CD4-positive, alpha-beta T cell treated with Interferon gamma for 1 hour (primary cell): ENCODE results near the gene BCAR1.

ENCODE experiments used
- DNase-seq: peaks from one replicate; pipeline ENCODE4 v3.0.0-alpha.2; 2020

The BCAR1 gene

DNA sequence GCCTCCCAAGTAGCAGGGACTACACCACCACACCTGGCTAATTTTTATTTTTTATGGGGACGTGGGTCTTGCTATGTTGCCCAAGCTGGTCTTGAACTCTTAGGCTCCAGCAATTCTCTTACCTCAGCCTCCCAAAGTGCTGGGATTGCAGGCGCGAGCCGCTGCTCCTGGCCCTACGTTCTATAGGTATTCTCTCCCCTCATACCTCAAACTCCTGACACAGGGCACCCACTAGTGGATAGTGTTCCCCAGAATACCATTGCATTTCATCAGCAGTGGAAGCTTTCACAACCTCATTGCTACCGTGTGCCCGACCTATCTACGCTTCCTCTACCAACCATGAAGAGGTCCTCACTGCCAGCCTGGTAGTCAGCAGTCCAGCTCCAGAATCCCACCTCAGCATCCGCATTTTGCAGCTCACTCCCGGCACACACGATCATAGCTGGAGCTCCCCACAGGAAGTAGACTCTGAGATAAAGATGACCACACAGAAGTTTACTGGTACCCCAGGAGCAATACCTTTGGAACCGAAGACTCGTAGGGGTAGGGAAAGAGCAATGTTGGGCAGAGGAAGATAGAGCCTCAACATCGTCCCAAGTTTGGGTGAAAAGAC is 53.8 kb downstream of the BCAR1 start:
- DNase-seq: no peak

DNA sequence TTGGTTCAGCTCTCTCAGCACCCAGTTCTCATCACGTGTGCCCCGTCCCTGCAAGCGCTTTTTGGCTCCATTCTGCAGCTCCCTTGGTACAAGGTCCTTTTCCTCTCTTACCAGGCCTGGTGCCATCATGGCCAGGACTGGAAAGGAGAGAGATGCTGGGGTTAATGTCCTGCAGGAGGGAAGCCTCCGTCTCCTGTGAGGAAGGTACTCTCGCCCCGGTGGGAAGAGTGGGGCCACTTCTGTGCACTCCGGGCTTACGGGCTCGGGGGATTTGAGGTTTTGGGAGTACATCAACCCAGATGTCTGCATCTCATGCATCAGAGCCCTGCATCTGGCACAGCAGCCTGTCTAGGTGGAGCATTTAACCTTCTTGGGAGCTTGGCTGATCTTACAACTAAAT is 54.6 kb downstream of the BCAR1 start:
- DNase-seq: no peak

DNA sequence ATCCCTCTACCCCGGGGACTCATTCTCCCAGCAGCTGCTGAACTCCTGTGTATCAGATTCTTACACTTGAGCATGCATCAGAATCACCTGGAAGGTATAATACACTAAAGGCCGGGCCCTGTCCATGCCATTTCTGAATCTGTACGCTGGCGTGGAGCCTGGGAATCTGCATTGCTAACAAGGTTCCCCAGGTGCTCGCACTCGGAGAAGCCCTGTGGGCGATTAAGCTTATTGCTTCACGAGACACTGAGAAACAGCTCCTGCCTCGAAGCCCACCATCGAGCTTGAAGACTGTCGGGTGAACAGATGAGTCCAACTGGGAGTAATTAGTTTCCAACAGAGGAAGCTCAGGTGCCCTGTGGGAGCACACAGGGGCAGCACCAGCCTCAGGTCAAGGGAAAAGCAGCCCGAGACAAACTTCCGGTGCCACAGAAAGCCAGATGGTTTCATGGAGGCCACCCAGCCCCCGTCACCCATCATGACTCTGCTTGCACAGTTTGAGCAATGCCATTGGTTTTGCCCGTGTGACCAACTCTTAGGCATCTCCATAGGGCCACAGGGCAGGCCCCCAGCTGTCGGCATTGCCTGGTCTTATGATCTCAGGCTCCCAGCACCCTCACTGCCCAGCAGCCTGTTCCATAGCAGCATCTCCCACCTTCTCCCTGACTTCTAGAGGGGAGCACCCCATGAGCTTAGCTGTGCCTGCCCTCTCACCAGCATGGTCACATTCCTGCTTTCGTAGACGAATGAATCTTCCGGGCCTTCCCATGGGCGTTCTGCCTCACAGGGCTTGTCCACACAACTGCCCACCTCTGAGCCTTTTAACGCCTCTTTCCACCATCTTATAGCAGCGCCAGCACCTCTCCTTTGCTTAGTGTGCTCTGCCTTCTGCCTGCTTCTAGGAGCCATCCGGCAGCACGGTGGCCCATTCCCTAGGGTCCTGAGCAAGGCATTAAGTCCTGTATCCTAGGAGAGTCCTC is 55.3 kb downstream of the BCAR1 start:
- no peak for DNase-seq

DNA sequence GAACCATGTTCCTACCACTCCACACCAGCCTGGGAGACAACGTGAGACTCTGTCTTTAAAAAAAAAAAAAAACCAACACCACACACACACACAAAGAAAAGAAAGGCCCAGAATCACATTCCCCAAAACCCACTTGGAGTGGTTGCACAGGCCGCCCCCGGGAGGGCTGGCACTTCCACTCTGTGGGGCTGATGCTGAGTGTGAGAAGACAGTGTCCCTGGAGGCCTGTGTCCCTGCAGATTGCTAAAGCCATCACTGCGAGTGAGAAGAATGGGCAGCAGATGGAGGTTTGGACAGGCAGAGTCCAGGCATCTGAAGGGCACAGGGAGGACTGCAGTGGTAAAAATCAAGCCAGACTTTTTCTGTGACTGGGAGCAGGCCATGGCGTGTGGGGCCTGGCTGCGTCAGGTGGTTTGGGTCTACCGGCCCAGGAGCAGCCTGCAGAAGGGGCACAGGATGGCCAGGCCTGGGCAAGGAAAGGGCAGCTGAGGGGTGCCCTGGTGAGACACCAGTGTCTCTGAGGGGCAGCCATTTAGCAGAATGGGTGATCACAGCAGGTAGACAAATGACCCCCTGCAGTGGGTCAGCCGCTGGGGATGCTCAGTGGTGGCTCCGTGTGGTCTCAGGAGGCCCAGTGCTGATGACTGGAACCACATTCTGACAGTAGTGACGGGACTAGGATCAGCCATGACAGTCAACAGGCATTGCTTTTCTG is 57.5 kb downstream of the BCAR1 start:
- DNase-seq: no peak

DNA sequence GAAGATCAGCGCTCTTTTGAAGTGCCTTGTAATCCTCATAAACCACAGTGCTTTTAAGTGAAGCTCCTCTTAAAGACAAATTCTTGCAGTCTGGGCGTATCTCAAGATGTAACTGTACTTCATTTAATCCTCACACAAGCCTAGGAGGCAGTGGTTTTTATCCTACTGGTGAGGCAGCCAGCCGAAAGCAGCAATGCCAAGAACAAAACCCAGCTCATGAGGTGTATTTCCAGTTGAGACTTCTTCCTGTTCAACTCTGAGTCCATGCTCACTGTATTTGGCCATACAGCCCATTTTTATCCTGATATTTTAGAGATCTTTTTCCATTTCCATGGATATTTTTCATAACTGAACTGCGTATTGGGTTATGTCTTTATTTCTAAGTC is 58.2 kb downstream of the BCAR1 start:
- DNase-seq: no peak

DNA sequence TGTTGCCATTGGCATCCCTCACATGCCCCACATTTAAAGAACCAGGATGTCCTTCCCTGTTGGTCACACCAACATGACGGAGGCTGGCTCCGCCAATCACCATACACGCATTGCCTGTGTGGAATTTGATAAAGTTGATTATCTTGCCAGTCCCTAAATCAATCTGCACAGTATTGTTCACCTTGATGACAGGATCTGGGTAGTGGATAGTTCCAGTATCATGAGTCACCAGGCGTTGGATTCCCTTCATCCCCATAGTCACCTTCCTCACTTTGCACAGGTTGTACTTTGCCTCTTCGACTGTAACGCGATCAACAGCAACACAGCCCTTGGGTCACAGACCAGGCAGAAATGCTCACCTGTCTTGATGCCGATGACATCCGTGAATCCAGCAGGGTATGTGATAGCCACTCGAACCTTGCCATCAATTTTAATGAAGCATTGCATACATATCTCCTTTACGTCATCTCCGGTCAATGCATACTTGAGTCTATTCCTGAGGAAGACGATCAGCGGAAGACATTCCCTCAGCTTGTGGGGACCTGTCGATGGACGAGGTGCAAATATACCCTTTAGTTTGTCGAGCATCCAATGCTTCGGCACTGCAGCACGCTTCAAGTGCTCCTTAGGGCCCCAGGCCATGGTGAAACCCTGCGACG is 58.7 kb downstream of the BCAR1 start:
- DNase-seq: no peak

DNA sequence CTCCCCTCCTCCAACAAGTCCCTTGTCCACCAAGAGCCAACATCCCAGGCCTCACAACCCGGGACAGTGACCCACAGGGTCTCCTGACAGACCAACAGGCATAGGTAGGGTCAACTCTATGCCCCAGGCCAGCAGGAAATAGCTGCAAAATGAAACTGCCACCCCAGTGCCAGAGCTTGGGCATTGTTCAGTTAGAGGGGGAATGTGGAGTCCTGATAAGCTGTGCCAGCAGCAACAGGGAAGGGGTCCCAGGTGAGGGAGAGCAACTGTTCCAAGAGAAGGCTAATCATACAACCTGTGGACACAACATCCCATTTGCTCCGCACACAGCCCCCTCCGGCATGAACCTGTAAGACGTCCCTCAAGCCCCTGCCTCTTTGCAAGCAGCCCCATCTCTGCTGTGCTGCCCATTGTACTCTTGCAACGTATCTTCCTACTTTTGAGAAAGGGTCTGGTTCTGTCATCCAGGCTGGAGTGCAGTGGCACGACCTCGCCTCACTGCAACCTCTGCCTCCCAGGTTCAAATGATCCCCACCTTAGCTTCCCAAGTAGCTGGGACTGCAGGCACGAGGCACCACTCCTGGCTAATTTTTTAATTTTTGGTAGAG is 61.7 kb downstream of the BCAR1 start:
- no peak for DNase-seq

DNA sequence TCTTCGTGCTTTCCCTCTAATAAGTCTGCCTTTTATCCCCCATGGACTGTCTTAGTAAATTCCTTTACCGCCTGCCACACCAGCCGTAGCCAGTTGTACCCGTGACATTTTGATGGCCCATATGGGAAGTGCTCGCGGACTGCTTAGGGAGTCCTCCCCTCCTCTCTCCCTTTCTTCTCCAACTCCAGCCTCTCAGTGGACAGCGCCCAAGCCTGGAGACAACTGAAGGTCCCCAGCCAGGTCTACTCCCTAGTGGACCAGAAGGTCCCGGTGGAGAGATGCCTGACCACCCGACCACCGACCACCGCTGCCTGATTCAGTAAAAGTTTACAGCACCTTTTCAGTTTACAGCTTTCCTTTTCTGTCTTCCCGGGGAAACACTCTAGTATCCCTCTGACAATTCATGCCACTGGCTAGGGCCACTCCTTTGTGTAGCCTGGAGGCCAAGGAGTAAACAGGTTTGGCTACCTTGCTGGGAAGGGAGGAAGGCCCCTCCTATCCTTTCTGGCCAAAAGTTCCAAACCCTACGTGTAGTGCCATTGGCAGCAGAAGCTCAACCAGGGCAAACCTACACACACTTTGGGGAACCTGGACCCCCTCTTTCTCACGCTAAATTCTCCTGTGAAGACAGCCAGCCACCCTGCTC is 62.5 kb downstream of the BCAR1 start:
- DNase-seq: no peak

DNA sequence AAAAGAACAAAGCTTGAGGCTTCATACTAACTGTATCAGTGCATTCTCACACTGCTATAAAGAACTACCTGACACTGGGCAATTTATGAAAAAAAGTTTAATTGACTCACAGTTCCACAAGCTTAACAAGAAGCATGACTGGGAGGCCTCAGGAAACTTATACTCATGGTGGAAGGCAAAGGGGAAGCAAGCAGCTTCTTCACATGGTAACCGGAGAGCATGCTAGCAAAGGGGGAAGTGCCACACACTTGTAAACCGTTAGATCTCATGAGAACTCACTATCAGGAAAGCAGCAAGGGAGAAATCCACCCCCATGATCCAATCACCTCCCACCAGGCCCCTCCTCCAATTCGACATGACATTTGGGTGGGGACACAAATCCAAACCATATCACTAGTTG is 69.8 kb downstream of the BCAR1 start:
- no peak for DNase-seq

DNA sequence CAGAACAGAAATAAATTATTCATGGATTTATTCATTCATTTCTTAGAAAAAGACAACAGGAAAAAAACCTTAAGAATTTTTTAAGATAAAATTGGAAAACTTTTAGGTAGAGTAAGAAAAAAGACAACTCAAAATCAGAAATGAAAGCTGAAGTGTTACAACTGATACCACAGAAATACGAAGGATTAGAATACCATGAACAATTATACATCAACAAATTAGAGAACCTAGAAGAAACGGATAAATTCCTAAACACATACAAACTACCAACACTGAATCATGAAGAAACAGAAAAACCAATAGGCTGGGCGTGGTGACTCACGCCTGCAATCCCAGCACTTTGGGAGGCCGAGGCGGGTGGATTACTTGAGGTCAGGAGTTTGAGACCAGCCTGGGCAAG is 72.2 kb downstream of the BCAR1 start:
- DNase-seq: no peak
